H1 (cell line): ENCODE results near the gene RIN3. TPM values are rescaled to one million over a fixed set of nuclear protein-coding genes. Genes with fewer than 3 reads are reported as not detected.

Experiments used
- CTCF ChIA-PET: fragments of 300-600 bp; sonication (Branson Sonifier 250); formaldehyde crosslinking; loops from one replicate; lab custom pipeline; 2021; ENCODE audit not compliant: partially characterized antibody; lab: Charles Lee
- POLR2A ChIA-PET: fragments of 300-600 bp; sonication (Branson Sonifier 250); formaldehyde crosslinking; loops from one replicate; lab custom pipeline; 2021; ENCODE audit warnings: inconsistent platforms; ENCODE audit not compliant: partially characterized antibody; lab: Charles Lee
- DNase-seq, 2 experiments: peaks; one replicate each; pipeline versions ENCODE4 v3.0.0 to v3.0.0-alpha.2; 2010 to 2022; ENCODE audit warnings: low spot score in 2 of 2, low read depth in 1 of 2, mixed read lengths in 1 of 2
- FAIRE-seq: peaks from 2 replicates; lab custom pipeline; 2011; peaks lifted over from hg19 to GRCh38; lab: Jason Lieb, UNC
- H2AFZ ChIP-seq: 2 replicates; pipeline ENCODE4 v1.8.1; 2012; ENCODE audit warnings: low read length, inconsistent platforms
- H2AK5ac ChIP-seq: 2 replicates; pipeline ENCODE4 v1.6.1; 2013; ENCODE audit warnings: low read depth, low read length
- H2BK120ac ChIP-seq: replicated peaks from 2 replicates; pipeline ENCODE3; 2013; ENCODE audit warnings: low read depth, low read length, inconsistent platforms
- H2BK12ac ChIP-seq: 2 replicates; pipeline ENCODE4 v1.6.1; 2013; ENCODE audit warnings: low read depth, low read length
- H2BK15ac ChIP-seq: 2 replicates; pipeline ENCODE4 v1.6.1; 2013; ENCODE audit warnings: low read length
- H2BK20ac ChIP-seq: 2 replicates; pipeline ENCODE4 v1.6.1; 2013; ENCODE audit warnings: low read length
- H2BK5ac ChIP-seq: 2 replicates; pipeline ENCODE4 v1.6.1; 2013; ENCODE audit warnings: low read depth, low read length
- H3K14ac ChIP-seq: 2 replicates; pipeline ENCODE4 v1.6.1; 2013; ENCODE audit warnings: inconsistent platforms; ENCODE audit not compliant: insufficient read length
- H3K18ac ChIP-seq: 2 replicates; pipeline ENCODE4 v1.6.1; 2013; ENCODE audit warnings: low read length; ENCODE audit errors: extremely low read depth
- H3K23ac ChIP-seq: 2 replicates; pipeline ENCODE4 v1.6.1; 2013; ENCODE audit warnings: inconsistent platforms; ENCODE audit not compliant: insufficient read length
- H3K23me2 ChIP-seq: 2 replicates; pipeline ENCODE4 v1.6.1; 2013; ENCODE audit warnings: low read depth, low read length
- H3K27ac ChIP-seq: 2 replicates; pipeline ENCODE4 v1.6.1; 2011; ENCODE audit warnings: low read depth, low read length, inconsistent platforms
- H3K27me3 ChIP-seq, 4 experiments: replicated peaks in 1 of 4; 1 replicate in 1 of 4; 2 replicates in 3 of 4; pipeline versions ENCODE4 v1.6.1 to v1.8.1; 2011 to 2013; ENCODE audit warnings: low read length in 3 of 4, mild to moderate bottlenecking in 3 of 4, inconsistent platforms in 2 of 4, mixed read lengths in 2 of 4, moderate library complexity in 1 of 4; ENCODE audit not compliant: control insufficient read depth in 3 of 4, insufficient read depth in 3 of 4; ENCODE audit errors: extremely low read depth in 1 of 4
- H3K36me3 ChIP-seq, 4 experiments: 2 replicates each; pipeline versions ENCODE4 v1.6.1 to v1.8.1; 2011 to 2013; ENCODE audit warnings: mild to moderate bottlenecking in 4 of 4, low read length in 3 of 4, moderate library complexity in 2 of 4, control low read depth in 1 of 4, inconsistent platforms in 1 of 4; ENCODE audit not compliant: insufficient read depth in 4 of 4, control insufficient read depth in 2 of 4
- H3K4ac ChIP-seq: replicated peaks from 2 replicates; pipeline ENCODE3; 2013; ENCODE audit warnings: low read length, low read depth, mixed read lengths, inconsistent platforms; ENCODE audit not compliant: insufficient read length
- H3K4me1 ChIP-seq, 4 experiments: replicated peaks in 1 of 4; 1 replicate in 1 of 4; 2 replicates in 3 of 4; pipeline versions ENCODE4 v1.6.1 to v1.8.1; 2011 to 2013; ENCODE audit warnings: low read length in 3 of 4, inconsistent platforms in 2 of 4, mixed read lengths in 1 of 4; ENCODE audit not compliant: insufficient read depth in 4 of 4, control insufficient read depth in 3 of 4
- H3K4me2 ChIP-seq, 2 experiments: 2 replicates each; pipeline versions ENCODE4 v1.6.1 to v1.8.1; 2011 to 2013; ENCODE audit warnings: low read depth in 2 of 2, low read length in 2 of 2, control low read depth in 1 of 2, inconsistent platforms in 1 of 2, mild to moderate bottlenecking in 1 of 2; ENCODE audit not compliant: insufficient read depth in 1 of 2
- H3K4me3 ChIP-seq, 4 experiments: fragments of 200-600, 300-600 bp in 1 of 4; sonication (generic), shearing (Covaris generic), sonication (Bioruptor Twin) in 1 of 4; 2 replicates each; pipeline versions ENCODE4 v1.5.1 to v1.8.1; 2011 to 2016; ENCODE audit warnings: low read length in 4 of 4, low read depth in 3 of 4, control low read depth in 2 of 4, inconsistent platforms in 2 of 4, mild to moderate bottlenecking in 2 of 4, mixed read lengths in 1 of 4, moderate library complexity in 1 of 4; ENCODE audit not compliant: insufficient read depth in 2 of 4; ENCODE audit errors: extremely low read depth in 1 of 4
- H3K56ac ChIP-seq: replicated peaks from 2 replicates; pipeline ENCODE3; 2013; ENCODE audit warnings: low read depth, mild to moderate bottlenecking, mixed read lengths, low read length, inconsistent platforms; ENCODE audit not compliant: insufficient read length
- H3K79me1 ChIP-seq: 2 replicates; pipeline ENCODE4 v1.6.1; 2013; ENCODE audit warnings: low read depth, low read length, control low read depth
- H3K79me2 ChIP-seq, 2 experiments: 2 replicates each; pipeline versions ENCODE4 v1.6.1 to v1.8.1; 2012 to 2013; ENCODE audit warnings: low read length in 2 of 2, mild to moderate bottlenecking in 2 of 2, inconsistent platforms in 1 of 2; ENCODE audit not compliant: insufficient read depth in 2 of 2, control insufficient read depth in 1 of 2
- H3K9ac ChIP-seq, 4 experiments: replicated peaks in 1 of 4; 1 replicate in 1 of 4; 2 replicates in 3 of 4; pipeline versions ENCODE4 v1.6.1 to v1.8.1; 2011 to 2013; ENCODE audit warnings: low read depth in 3 of 4, low read length in 3 of 4, control low read depth in 2 of 4, mild to moderate bottlenecking in 2 of 4, moderate library complexity in 2 of 4, inconsistent platforms in 1 of 4; ENCODE audit errors: extremely low read depth in 1 of 4
- H3K9me3 ChIP-seq, 2 experiments: 2 replicates each; pipeline versions ENCODE4 v1.6.1 to v1.8.1; 2012 to 2013; ENCODE audit warnings: mild to moderate bottlenecking in 2 of 2, moderate library complexity in 2 of 2, control low read depth in 1 of 2, inconsistent platforms in 1 of 2, low read depth in 1 of 2, low read length in 1 of 2, mixed read lengths in 1 of 2; ENCODE audit not compliant: insufficient read depth in 2 of 2
- H4K20me1 ChIP-seq, 2 experiments: replicated peaks in 1 of 2; 2 replicates each; pipeline versions ENCODE3 to v1.8.1; 2011 to 2013; ENCODE audit warnings: inconsistent platforms in 2 of 2, low read length in 2 of 2, mild to moderate bottlenecking in 1 of 2; ENCODE audit not compliant: insufficient read depth in 2 of 2, control insufficient read depth in 1 of 2
- H4K5ac ChIP-seq: 2 replicates; pipeline ENCODE4 v1.6.1; 2013; ENCODE audit warnings: low read length, low read depth, mixed read lengths, inconsistent platforms; ENCODE audit not compliant: insufficient read length
- H4K8ac ChIP-seq: 2 replicates; pipeline ENCODE4 v1.8.0; 2013; ENCODE audit warnings: mild to moderate bottlenecking, moderate library complexity, low read length, inconsistent platforms; ENCODE audit not compliant: insufficient read depth; ENCODE audit errors: extremely low read depth
- H4K91ac ChIP-seq: replicated peaks from 2 replicates; pipeline ENCODE3; 2013; ENCODE audit warnings: low read length, mixed read lengths, inconsistent platforms; ENCODE audit not compliant: insufficient read length
- CHD1 ChIP-seq: IDR thresholded peaks from 2 replicates; pipeline ENCODE4 v1.6.1; 2012; ENCODE audit warnings: low read depth, low read length, improper control_type of control experiment
- YY1 ChIP-seq: IDR thresholded peaks from 2 replicates; pipeline ENCODE4 v1.6.1; 2011; ENCODE audit warnings: low read depth, mild to moderate bottlenecking, low read length
- WGBS, 2 experiments: shearing (Covaris generic) in 1 of 2; methylation state at CpG; one replicate each; pipeline versions ENCODE4 v1.1.6 to v1.1.7; 2013 to 2015; ENCODE audit warnings: low lambda C conversion rate in 2 of 2, mixed read lengths in 2 of 2, inconsistent platforms in 1 of 2, low coverage in 1 of 2, missing lambda C conversion rate in 1 of 2; ENCODE audit not compliant: insufficient replicate concordance in 2 of 2, insufficient coverage in 1 of 2, insufficient read length in 1 of 2; ENCODE audit errors: extremely low coverage in 1 of 2, missing lambda C conversion rate in 1 of 2; 5-methylcytosine and 5-hydroxymethylcytosine counted together
- polyA plus RNA-seq, 7 experiments: library from polyadenylated mRNA; depleted of rRNA in 3 of 7; stranded (reverse) in 5 of 7; unstranded in 2 of 7; fragments of >200 nt in 5 of 7; fragments of 200-250 nt in 2 of 7; gene quantifications; 1 replicate in 5 of 7; 2 replicates in 1 of 7; 4 replicates in 1 of 7; pipeline versions ENCODE4 v1.2.1 to v1.2.3, GENCODE V29; 2011 to 2013; ENCODE audit warnings: missing spikeins in 2 of 7, mixed read lengths in 2 of 7
- total RNA-seq: library from RNA; stranded (reverse); fragmentation: NEBNext Ultra II Directional; extraction: Animal tissue kit (Norgen Biotek cat#: 25700); gene quantifications from 2 replicates; pipeline ENCODE4 v1.2.1, GENCODE V29; 2021

RIN3 gene
- total and polyA plus RNA-seq, 2 of the 8 experiments (the other 6 are each of a cell fraction or from before 2014, with no cell fraction given): 0.59 to 1.5 TPM

DNA sequence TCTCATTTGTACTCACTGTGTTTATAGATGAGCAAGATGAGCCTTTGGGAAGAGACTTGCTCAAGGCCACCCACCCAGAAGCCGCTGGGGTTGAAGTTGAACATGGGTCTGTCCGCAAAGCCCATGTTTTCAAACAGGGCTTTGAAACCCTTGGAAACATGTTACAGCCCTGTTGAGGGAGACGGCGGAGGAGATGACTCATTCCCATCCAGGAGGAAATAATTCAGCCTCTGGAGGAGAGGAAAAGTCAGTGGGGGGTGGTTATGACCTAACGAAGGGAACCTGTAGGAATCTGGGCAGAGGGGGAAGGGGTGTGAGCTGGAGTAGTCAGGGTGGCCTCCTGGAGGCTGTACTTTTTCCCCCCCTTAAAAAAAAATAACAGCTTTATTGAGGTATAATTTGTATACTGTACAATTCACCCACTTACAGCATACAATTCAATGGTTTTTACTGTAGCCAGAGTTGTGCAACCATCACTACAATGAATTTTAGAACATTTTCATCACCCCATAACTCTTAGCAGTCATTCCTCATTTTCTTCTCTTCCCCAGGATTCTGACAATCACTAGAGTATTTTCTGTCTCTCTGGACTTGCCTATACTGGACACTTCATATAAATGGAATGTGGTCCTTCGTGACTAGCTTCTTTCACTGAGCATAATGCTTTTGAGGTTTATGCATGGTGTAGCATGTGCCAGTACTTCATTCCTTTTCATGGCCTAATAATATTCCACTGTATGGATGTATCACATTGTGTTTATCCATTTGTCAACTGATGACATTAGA lies 1.9 kb upstream of the RIN3 start:
- H4K91ac ChIP-seq: no peak overlapping the region
- no peak overlapping the region for H2AFZ ChIP-seq
- CTCF ChIA-PET: interaction anchor here (0.9 to 1.9 kb wide), 7 partner anchors 11 to 50 kb away, joined by 3 to 9 read pairs (median 5); no protein-coding TSS in a partner anchor
- H2BK15ac ChIP-seq: no peak overlapping the region
- H3K18ac ChIP-seq: no peak overlapping the region
- TF ChIP-seq CHD1 (no peak), YY1 (no peak)
- TF ChIP-seq, all 59 proteins: peak for 0
- Histone ChIP-seq H3K9me3 (no peaks in the 10 kb centered on the region), H3K27me3 (peaks cover 12 to 40% (median 28%) of the 10 kb centered on the region in 4 experiments), H4K20me1 (no peaks in the 10 kb centered on the region), H3K27ac (no peak overlapping the region), H2BK20ac (no peak overlapping the region), H3K4me3 (no peak overlapping the region), H4K5ac (no peak overlapping the region), H3K4me1 (0 out of 7 replicates have a peak, but pooled peaks cover 0 to 5% (median under 1%) of the 10 kb centered on the region in 4 experiments), H2BK12ac (no peak overlapping the region), H3K56ac (no peak overlapping the region), H2BK5ac (no peak overlapping the region), H3K9ac (no peak overlapping the region), H3K14ac (no peak overlapping the region), H2BK120ac (no peak overlapping the region), H3K4ac (no peak overlapping the region), H4K8ac (no peak overlapping the region), H2AK5ac (no peak overlapping the region), H3K23me2 (peaks cover 14% of the 10 kb centered on the region; the same call in 1 of the 2 replicates), H3K23ac (no peak overlapping the region), H3K4me2 (no peak overlapping the region), H3K36me3 (no peaks in the 10 kb centered on the region), H3K79me1 (no peaks in the 10 kb centered on the region), H3K79me2 (no peaks in the 10 kb centered on the region)
- POLR2A ChIA-PET: no interaction called here
- DNase-seq (no peak), FAIRE-seq (no peak)
- 86% methylated on average over 6 of the region's 6 CpGs; no CpG with 5 or more reads in 1 of the 2 experiments for WGBS, 2 experiments
